HepG2 (cell line): ENCODE results near the gene DCAKD. TPM values are rescaled to one million over a fixed set of nuclear protein-coding genes. Genes with fewer than 3 reads are reported as not detected.

Source experiments
- CHCHD3 ChIP-seq: sonication (generic); formaldehyde crosslinking; IDR thresholded peaks from 2 replicates; pipeline ENCODE4 v1.8.0; 2022; ENCODE audit warnings: mild to moderate bottlenecking, missing genetic modification reagents, moderate library complexity
- NFYB ChIP-seq: sonication (generic); formaldehyde crosslinking; IDR thresholded peaks from 2 replicates; pipeline ENCODE4 v1.4.0; 2020; ENCODE audit warnings: missing genetic modification reagents
- SNRNP70 ChIP-seq: fragments of 200-400 bp; formaldehyde crosslinking; IDR thresholded peaks from 2 replicates; pipeline ENCODE4 v1.6.1; 2017; ENCODE audit warnings: mild to moderate bottlenecking, low read depth, low read length, moderate library complexity
- XRCC5 ChIP-seq: fragments of 200-400 bp; formaldehyde crosslinking; optimal IDR thresholded peaks from 2 replicates; pipeline ENCODE3; 2017; ENCODE audit warnings: mild to moderate bottlenecking, low read length
- ZBTB26 ChIP-seq: IDR thresholded peaks from 2 replicates; pipeline ENCODE4 v1.6.1; 2016; ENCODE audit warnings: missing compliant biosample characterization, missing genetic modification reagents, borderline replicate concordance
- ZNF12 ChIP-seq: sonication (generic); formaldehyde crosslinking; IDR thresholded peaks from 2 replicates; pipeline ENCODE4 v1.5.0; 2020; ENCODE audit warnings: missing genetic modification reagents
- ZNF224 ChIP-seq: sonication (generic); formaldehyde crosslinking; IDR thresholded peaks from 2 replicates; pipeline ENCODE4 v1.5.0; 2020; ENCODE audit warnings: mild to moderate bottlenecking, missing genetic modification reagents
- ZNF335 ChIP-seq: sonication (generic); formaldehyde crosslinking; IDR thresholded peaks from 2 replicates; pipeline ENCODE4 v1.4.0; 2020; ENCODE audit warnings: missing genetic modification reagents
- ZNF598 ChIP-seq: sonication (generic); formaldehyde crosslinking; IDR thresholded peaks from 2 replicates; pipeline ENCODE4 v1.5.1; 2020; ENCODE audit warnings: mild to moderate bottlenecking, missing genetic modification reagents, borderline replicate concordance
- ZNF792 ChIP-seq: IDR thresholded peaks from 2 replicates; pipeline ENCODE4 v1.6.1; 2016
- polyA plus RNA-seq, 8 experiments: library from polyadenylated mRNA; depleted of rRNA in 3 of 8; stranded (reverse) in 7 of 8; unstranded in 1 of 8; fragments of >200 nt; fragmentation: Illumina TruSeq in 4 of 8; extraction: Trizol in 4 of 8; gene quantifications; 2 replicates each; pipeline versions ENCODE4 v1.2.1 to v1.2.3, GENCODE V29; 2011 to 2016; ENCODE audit warnings: low read depth in 4 of 8, missing spikeins in 1 of 8, mixed read lengths in 1 of 8; ENCODE audit not compliant: insufficient read depth in 1 of 8
- total RNA-seq, 5 experiments: library from RNA; depleted of rRNA; stranded (reverse); fragments of >200 nt; fragmentation: Illumina TruSeq; extraction: Trizol; gene quantifications; 2 replicates each; pipeline ENCODE4 v1.2.3, GENCODE V29; 2016; ENCODE audit warnings: low read depth in 1 of 5
- TF ChIP-seq, protein P1 (sequence below): IDR thresholded peaks from 2 replicates; pipeline ENCODE4 v1.6.1; 2016; ENCODE audit warnings: mild to moderate bottlenecking, missing biosample characterization, missing genetic modification reagents
- TF ChIP-seq, protein P2 (sequence below): IDR thresholded peaks from 2 replicates; pipeline ENCODE4 v1.4.0; 2020; ENCODE audit warnings: mild to moderate bottlenecking, missing genetic modification reagents
- TF ChIP-seq, protein P3 (sequence below): sonication (generic); formaldehyde crosslinking; IDR thresholded peaks from 2 replicates; pipeline ENCODE4 v1.5.0; 2020; ENCODE audit warnings: mild to moderate bottlenecking, missing genetic modification reagents
- TF ChIP-seq, protein P4 (sequence below): sonication (generic); formaldehyde crosslinking; IDR thresholded peaks from 2 replicates; pipeline ENCODE4 v1.4.0; 2020; ENCODE audit warnings: missing genetic modification reagents, mild to moderate bottlenecking, borderline replicate concordance

Gene DCAKD
- total and polyA plus RNA-seq, 2 of the 13 experiments (the other 11 are each of a cell fraction or from before 2014, with no cell fraction given): 25.9 to 29.2 TPM

- TF ChIP-seq, protein P1, sequence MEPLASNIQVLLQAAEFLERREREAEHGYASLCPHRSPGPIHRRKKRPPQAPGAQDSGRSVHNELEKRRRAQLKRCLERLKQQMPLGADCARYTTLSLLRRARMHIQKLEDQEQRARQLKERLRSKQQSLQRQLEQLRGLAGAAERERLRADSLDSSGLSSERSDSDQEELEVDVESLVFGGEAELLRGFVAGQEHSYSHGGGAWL (CRISPR knock-in tag): no peak
- TF ChIP-seq, protein P2, sequence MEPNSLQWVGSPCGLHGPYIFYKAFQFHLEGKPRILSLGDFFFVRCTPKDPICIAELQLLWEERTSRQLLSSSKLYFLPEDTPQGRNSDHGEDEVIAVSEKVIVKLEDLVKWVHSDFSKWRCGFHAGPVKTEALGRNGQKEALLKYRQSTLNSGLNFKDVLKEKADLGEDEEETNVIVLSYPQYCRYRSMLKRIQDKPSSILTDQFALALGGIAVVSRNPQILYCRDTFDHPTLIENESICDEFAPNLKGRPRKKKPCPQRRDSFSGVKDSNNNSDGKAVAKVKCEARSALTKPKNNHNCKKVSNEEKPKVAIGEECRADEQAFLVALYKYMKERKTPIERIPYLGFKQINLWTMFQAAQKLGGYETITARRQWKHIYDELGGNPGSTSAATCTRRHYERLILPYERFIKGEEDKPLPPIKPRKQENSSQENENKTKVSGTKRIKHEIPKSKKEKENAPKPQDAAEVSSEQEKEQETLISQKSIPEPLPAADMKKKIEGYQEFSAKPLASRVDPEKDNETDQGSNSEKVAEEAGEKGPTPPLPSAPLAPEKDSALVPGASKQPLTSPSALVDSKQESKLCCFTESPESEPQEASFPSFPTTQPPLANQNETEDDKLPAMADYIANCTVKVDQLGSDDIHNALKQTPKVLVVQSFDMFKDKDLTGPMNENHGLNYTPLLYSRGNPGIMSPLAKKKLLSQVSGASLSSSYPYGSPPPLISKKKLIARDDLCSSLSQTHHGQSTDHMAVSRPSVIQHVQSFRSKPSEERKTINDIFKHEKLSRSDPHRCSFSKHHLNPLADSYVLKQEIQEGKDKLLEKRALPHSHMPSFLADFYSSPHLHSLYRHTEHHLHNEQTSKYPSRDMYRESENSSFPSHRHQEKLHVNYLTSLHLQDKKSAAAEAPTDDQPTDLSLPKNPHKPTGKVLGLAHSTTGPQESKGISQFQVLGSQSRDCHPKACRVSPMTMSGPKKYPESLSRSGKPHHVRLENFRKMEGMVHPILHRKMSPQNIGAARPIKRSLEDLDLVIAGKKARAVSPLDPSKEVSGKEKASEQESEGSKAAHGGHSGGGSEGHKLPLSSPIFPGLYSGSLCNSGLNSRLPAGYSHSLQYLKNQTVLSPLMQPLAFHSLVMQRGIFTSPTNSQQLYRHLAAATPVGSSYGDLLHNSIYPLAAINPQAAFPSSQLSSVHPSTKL (CRISPR knock-in tag): no peak
- no peak for TF ChIP-seq ZNF792 (CRISPR knock-in tag)
- TF ChIP-seq ZNF335 (CRISPR knock-in tag): no peak
- TF ChIP-seq NFYB (CRISPR knock-in tag): no peak
- TF ChIP-seq, protein P3, sequence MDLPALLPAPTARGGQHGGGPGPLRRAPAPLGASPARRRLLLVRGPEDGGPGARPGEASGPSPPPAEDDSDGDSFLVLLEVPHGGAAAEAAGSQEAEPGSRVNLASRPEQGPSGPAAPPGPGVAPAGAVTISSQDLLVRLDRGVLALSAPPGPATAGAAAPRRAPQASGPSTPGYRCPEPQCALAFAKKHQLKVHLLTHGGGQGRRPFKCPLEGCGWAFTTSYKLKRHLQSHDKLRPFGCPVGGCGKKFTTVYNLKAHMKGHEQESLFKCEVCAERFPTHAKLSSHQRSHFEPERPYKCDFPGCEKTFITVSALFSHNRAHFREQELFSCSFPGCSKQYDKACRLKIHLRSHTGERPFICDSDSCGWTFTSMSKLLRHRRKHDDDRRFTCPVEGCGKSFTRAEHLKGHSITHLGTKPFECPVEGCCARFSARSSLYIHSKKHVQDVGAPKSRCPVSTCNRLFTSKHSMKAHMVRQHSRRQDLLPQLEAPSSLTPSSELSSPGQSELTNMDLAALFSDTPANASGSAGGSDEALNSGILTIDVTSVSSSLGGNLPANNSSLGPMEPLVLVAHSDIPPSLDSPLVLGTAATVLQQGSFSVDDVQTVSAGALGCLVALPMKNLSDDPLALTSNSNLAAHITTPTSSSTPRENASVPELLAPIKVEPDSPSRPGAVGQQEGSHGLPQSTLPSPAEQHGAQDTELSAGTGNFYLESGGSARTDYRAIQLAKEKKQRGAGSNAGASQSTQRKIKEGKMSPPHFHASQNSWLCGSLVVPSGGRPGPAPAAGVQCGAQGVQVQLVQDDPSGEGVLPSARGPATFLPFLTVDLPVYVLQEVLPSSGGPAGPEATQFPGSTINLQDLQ (CRISPR knock-in tag): peak; percentile 34; the same call in 1 of the 2 replicates
- no peak for TF ChIP-seq ZNF224
- TF ChIP-seq, protein P4, sequence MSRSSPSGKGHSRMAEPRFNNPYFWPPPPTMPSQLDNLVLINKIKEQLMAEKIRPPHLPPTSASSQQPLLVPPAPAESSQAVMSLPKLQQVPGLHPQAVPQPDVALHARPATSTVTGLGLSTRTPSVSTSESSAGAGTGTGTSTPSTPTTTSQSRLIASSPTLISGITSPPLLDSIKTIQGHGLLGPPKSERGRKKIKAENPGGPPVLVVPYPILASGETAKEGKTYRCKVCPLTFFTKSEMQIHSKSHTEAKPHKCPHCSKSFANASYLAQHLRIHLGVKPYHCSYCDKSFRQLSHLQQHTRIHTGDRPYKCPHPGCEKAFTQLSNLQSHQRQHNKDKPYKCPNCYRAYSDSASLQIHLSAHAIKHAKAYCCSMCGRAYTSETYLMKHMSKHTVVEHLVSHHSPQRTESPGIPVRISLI (CRISPR knock-in tag): no peak
- no peak for TF ChIP-seq CHCHD3 (CRISPR knock-in tag)
- no peak for TF ChIP-seq ZNF598 (CRISPR knock-in tag)
- no peak for TF ChIP-seq ZNF12 (CRISPR knock-in tag)
- 0 out of 2 replicates have a peak, but pooled peaks have one; percentile 13 for TF ChIP-seq ZBTB26
- no peak for TF ChIP-seq XRCC5
- TF ChIP-seq SNRNP70: no peak
Observed at GRCh38 chr17:45052052-45052772, 780 bp upstream of the DCAKD start (continued).
